ENCODE measurements around the gene TGFBR3.

TGFBR3 gene

DNA sequence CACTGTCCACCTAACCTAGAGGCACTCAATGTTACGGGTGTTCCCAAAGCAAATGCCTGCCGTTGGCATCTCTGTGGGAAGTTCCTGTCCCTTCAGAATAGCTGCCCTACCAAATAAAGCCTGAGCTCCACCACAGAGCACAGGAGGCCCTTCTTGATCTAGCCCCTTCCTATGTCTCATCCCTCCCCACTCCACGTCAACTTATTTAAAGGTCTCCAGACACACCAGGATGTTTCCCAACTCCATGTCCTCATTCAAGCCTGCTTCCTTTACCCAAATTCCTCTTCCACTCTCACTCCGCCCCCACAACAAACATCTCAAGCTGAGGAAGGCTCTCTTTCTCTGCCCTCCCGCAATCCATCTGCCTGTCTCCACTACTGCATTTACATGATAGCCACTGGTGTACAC is 87.7 kb downstream of the TGFBR3 start:
- DNase-seq: no peak

DNA sequence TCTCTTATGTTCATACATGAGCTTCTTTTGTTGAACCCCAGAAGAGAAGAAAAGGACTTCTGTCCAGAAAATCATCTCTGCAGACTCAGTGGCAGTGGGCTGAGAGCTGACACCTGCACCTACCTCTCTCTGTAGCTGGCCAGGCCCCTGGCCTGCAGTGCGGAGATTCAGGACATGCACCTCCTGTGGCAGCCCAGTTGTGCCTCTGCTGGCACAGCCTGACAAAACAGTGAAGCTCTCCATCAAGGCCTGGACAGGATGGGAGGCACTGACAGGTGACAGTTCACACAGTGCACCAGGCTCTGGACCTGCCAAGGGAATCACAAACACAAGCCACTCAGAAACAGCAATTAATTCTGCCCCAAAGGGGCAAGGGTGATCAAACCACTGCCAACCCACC is 88.8 kb downstream of the TGFBR3 start:
- DNase-seq: no peak

DNA sequence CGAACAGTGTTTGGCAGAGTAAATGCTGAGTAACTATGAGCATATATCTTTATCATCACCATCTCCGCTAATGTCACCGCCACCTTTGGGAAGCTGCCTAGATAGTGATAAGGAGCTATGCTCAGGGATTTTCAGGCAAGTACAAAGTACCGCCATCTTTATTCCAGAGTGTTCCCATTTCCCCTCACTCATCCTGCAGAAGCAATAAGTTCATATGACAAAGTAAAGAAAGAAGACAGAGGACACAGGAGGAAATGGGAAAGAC is 89.6 kb downstream of the TGFBR3 start:
- DNase-seq: no peak

DNA sequence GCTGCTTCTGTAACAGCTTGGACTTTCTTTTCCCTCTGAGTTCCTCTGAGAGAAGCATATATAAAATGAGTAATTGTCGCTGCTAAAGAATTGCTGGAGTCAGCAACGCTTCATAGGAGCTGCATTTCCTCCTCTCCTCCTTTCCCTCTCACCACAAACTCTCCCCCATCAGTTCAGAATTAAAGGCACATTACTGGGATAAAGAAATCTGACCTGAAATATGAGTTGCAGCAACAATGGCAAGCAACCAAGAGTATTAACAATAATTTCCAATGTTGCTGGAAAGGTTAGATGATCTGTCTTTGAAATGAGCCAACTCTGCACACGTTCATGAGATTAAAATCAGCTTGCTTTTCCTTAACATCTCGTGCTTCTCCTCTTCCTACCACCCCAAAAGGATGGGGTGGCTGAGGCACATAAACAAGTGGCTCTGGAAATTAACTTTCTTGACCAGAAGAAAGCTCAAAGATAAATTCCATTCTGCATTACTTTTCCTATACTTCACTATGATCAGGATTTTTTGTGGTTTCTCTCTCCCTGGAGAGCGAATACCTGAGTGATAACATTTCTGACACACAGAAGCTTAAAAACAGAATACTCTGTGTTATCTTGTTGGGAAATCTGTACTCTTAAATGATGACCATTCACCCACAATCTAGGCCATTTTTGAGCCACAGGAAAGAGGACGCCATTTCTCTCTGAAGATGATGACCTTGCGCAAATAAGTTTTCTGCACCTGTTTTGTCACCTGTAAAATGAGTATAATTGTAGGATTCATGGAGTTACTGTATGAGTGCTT is 90.2 kb downstream of the TGFBR3 start:
- DNase-seq: no peak

DNA sequence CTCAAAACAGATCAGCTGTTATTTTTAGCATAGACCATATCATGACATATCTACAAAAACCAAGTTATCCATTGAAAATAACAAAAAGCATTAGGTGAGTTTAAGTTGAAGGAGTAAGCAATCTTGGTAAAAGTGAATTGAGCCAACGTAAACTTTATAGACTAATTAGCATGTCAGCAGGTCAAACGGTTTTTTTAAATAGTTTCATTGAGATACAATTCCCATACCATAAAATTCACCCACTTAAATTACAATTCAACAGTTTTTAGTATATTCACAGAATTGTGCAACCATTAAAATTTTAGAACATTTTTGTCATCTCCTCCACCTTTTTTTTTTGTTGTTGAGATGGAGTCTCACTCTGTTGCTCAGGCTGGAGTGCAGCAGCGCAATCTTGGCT is 92.1 kb downstream of the TGFBR3 start:
- DNase-seq: no peak

DNA sequence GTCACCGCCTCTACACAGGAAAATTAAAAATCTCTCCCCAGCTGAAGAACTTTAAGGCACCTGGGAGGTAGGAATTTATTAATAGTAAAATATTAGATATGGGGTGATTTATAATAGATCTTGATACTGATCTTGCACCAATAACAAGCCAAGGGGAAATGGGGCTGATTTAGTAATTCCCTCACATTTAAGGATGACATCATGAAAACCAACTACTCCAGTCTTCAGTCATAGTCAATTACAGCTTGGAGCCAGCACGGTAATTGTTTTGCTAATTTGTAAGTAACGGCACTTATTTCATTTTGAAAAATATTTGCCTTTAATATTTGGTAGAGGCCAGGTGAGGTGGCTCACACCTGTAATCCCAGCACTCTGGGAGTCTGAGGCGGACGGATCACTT is 92.8 kb downstream of the TGFBR3 start:
- no peak for DNase-seq

DNA sequence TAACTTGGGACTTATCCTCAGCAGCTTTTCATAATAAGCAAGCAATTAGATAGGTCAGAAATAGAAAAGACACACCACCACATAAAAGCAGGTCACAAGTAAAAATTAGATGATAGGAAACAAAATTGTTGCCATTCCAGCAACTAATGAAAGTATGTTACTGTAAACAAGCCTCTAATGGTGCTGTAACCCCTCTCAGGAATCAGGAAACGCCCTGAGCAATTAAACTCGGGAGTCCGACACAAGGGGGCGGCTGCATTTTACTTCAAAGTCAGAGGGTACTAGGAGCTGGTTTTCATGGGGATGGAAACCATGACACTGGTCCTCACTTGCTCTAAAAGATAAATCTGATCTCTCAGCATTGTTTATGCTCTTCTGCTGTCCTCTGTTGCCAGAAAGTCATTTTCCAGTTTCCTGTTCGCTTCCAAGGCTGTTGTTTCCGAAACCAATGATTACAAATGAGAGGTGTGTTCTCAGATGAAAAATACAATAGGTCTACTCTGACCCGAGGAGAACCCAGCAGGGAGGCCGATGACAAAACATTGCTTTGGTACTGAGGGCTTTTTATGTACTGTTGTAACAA is 93.4 kb downstream of the TGFBR3 start:
- DNase-seq: no peak

DNA sequence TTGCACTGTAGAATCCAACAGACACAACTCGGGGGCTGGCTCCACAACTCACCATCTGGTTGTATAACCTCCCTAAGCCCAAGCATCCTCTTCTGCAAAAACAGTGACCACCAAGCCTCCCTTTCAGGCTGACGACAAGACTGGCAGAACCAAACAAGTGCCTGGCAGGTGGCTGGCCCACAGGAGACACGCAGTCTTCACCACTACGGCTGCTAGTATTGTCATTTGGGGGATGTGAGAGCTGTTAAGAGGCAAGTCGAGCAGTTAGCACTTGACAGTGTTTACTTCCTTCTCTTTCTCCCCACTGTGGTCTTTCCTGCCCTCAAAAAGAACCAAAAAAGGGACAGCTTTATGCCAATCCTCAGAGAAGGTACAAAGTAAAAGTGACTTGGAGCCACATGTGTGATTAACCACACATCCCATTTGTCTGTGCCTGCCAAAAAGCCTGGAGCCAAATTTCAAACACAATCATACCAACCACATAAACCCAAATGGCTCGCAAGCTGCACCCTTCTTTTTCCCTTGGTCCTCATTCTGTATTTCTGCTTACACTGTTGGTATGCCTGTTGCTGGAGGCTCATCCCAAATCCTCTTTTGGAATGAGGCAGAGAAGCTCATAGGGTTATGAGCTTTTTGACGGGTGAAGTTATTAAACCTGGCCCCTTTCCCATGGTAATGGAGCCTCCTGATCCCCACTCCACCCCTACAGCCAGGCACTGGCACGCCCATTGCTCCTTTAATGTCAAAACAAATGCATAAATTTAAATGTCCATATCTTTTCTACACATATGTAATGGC is 94.1 kb downstream of the TGFBR3 start:
- DNase-seq: no peak

DNA sequence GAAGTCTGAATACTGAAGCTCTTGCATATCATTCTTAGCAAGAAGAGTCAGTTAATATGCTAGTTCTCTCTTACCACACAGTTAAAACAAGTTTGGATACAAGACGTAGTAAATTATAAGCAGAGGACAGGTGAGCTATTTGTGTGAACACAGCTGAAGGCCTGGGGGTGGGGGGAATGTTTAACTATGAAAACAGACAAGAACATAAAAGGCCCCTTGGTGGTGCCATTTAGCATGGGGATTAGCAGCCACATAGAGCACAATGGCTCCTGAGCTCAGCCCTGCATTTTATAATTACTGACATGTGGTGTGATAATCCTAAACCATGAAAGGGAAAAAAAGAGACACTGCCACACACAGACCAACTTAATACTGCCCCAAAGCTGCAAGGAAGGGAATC is 94.8 kb downstream of the TGFBR3 start:
- DNase-seq: peak; percentile 25

DNA sequence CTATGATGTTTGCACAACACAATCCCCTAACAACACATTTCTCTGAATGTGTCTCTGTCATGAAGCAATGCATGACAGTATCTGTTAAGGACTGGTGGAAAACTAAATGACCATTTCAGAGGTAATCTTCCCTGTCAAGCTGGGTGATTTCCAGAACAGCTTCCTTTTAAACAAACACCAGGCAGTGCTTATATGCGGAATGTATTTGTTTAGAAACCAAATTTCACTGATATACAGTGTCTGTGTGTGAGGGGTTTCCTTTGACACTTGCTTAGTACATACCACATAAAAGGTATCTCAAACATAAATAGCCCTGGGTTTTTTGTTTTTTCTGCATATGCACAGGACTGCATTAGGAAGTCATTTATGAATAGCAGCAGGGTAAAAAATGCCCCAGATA is 95.6 kb downstream of the TGFBR3 start:
- DNase-seq: no peak

DNA sequence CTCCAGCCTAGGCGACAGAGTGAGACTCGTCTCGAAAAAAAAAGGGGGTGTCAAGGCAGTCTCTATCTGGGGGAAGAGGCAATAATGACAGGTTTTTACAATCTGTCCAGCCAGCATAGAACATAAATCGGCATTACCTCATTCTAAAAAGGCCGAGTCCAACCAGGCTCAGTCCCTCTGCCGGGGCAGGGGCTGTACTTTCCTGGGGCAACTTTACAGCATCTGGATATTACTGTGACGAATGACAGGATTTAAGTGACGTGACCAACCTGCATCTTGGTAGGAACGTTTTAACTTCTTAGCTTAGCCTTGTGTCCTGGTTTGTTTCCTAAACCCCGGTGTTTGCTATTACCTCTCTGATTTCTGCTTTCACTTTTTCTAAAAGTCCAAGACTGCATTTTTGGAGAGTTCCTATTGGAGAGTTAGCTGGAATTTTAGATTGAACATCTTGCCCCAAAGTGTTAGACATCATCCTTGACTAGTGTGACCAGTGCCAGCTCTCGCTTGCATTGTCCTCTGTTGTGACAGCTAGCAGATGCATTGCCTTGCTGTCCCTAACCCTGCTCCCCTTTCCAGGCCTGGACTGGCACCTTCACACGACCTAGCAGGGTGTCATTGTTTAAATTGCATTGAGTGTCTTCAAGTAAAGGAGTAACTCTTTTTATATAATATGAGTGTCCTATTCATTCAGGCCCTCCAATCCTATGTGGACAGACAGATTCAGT is 96.5 kb downstream of the TGFBR3 start:
- DNase-seq: no peak

DNA sequence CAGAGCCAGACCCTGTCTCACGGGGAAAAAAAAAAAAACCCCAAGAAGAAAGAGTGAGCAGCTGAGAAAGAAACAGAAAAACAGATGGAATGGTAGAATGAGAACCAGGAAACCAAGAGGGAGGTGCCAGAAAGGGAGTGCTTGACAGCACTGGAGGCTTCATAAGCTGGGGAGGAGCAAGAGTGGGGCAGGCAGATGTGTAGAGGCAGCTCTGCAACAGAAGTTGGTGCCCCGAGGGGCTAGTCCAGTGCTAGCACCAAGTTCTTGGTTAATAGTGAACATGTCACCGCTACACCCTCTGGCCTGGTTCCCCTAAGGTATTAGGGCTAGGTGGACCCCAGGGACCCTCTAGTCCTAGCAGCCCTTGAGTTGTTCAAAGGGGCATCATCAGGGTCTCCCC is 98.0 kb downstream of the TGFBR3 start:
- DNase-seq: no peak

DNA sequence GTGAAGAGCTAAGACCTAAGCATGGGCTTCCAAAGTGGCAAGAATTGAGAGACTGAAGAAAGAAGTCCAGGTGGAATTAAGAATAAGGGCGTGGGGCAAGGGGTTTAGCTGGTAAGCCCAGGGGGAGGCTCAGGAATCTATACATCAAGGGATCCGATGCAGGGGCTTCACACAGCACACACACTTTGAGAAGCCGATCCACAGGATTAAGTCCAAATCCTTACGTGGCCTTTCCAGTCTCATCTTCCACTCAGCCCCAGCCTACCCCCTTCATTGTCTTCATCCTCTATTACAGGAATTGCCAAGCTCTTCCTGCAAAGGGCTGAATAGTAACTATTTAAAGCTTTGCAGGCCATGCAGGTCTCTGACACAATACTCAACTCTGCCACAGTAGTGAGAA is 101.3 kb downstream of the TGFBR3 start:
- no peak for DNase-seq

DNA sequence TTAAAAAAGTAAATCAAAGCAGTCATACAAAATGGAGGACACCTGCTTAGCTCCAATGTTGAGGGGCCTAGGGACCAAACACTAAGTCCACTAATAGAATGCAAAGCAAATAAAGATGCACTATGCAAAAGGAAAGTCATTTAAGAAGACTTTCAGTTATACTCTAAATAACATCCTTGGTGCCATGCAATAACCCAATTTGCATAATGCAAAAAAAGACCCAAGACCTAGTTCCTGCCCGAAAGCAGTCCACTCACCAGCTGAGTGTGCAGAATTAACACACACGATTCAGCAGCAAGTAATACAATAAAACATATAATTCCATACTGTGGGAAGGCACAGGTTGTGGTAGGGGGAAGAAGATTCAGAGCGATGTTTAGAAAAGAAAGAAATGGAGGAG is 101.8 kb downstream of the TGFBR3 start:
- DNase-seq: no peak

DNA sequence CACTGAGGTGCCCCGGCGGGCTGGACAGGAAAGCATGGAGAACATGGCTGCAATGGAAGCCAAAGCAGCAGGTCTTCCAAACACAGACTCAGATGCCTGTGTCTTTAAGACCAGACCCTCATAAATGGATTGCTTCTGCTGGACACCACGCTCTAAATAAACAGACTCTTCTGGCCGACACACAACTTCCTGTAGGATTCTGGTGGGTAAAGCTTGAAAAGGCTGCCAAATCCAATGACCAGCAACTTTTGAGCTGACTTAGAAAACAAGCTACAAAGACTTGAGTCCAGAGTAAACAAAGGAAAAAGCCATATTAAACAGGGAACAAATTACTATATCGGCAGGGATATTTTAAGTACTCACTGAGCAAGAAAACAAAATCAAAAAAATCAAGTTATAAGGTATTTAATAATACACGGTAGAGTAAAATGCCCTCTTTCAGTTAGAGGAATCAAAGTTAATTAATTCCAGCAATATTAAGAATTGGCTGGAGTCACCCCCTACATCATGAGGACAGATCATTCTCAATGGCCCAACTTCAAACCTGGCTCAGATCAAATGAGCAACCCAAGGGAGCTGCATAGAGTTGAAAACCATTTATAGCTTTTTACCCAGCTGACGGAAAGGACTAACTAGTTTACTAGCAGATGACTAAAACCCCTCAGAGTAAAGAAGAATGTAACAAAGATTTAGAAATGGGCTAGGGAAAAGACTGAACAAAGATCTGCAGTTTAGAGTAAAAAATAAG is 102.4 kb downstream of the TGFBR3 start:
- no peak for DNase-seq

DNA sequence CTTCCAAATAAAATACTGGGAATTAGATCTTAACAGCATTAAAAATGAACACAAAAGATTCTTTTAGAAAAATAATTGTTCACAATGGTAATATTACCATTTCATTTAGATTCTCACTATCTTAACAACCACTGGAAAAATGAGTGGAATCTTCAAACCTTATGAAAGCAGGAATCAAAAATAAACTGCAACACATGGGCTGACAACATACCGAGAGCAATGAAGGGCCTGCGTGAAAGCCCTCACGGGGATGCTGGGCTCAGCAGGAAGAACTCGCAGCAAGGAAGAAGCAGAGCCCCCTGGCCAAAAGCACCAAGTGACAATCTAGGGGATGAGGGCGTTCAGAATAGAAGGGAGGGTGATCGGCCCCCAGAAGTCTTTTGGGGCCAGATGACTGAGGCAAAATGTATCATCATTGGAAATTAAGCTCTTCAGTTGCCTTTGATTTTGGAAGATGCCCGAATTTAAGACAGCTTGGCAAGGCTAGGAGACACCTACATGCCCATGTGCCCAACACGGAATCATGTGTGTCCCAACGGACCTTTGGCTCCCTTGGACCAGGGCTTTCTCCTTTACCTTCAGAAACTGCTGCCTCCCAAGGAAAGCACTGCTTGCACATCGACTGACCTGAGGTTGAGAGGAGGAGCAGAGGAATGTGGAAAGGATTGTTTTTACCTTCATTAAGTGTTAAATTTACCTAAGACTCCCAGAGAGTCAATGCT is 103.9 kb downstream of the TGFBR3 start:
- no peak for DNase-seq

DNA sequence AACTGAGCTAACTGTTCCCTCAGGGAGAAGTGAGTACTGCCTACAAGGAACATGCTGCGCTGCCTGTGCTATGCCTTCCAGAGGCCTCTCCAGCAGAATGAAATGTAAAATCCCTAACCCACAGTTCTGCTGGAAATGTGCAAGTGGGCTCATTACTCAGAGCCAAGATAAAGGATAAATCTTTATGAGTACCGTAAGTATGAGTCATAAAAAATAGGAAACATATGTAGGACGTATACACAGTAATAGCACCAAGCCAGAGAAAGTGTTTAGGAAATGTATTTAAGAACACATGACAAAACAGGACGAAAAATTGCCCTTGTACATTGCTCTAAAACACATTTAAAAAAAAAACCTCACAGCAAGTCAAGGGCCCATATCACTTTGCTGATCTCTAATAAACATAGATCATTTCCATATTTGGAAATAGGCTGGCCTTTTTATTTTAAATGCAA is 104.6 kb downstream of the TGFBR3 start:
- no peak for DNase-seq

DNA sequence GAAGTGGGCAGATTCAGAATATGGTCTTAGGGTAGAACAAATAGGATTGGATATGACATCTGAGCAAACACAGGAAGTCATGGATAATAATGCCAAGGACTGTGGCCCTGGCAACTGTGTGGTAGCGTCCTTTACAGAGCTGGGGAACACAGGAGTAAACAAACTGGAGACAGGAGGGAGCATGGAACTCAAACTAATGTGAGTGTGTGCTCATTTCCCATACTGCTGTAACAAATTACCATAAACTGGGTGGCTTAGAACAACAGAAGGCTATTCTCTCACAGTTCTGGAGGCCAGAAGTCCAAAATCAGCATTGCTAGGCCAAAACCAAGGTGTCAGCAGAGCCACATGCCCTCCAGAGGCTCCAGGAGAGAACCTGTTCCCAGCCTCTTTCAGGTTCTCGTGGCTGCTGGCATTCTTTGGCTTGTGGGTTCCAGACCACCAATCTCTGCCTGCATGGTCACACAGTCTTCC is 106.4 kb downstream of the TGFBR3 start:
- no peak for DNase-seq

DNA sequence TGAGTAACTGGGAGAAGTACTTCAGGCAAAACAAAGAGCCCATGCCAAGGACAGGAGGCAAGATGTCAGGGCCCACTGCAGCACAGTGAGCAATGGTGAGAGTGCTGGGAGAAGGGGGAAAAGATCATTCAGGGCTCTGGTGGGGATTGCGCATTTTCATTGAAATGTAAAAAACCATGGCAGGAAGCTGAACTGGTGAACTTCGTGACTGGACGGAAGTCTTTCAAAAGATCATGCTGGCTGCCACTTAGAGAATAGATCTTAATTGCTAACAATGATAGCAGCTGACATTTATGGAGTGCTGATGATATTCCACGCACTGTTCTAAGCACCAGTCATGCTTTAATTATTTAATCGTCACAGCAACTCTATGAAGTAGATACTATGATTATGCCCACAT is 107.0 kb downstream of the TGFBR3 start:
- no peak for DNase-seq

DNA sequence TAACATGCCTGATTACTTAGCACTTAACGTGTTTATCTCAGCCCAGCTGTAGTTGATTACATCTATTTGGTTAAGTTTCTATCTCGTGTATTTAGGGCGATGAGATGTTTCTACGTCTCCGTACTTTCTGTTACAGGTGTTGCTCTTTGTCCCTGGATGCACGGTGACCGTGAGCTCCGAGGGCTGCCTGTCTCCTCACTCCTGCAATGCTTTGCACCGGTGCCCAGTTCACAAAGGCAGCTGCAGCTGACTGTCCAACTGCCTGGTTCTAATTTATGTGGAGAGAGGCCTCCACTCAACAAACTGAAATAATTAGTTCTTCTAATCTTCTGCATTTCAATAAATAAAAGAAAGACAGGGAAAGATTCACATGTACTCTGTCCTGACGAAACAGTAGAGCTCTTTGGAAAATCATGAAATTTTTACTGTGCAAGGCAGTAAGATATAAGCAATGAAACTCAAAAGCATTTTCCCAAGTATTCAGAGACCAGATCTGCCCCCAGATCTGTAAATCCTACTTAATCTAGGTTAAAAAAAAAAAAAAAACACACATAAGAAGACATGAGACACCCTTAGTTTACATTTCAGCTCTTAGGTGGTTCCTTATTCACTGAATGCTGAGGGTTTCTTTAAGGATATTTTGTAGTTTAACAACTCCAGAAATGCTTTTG is 108.2 kb downstream of the TGFBR3 start:
- no peak for DNase-seq

DNA sequence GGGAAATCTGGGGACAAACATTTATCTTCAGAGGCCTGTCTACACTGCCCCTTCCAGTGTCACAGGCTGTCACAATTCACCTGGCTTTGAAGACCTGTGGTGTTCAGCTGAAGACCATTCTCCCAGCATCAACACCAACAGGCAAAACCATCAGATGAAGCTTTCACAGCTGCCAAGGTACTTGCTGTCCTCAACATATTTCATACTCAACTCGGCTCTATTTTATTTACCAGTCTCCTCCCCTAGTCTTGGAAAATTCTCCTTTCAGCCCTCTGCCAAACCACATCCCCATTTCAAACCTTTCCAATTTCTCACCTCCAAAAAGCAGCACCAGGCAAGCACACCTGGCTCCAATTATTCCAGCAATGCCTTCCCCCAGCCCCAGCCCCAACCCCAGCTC is 108.8 kb downstream of the TGFBR3 start:
- no peak for DNase-seq

All from NCI-H1436 treated with DMSO at 0.1 percent for 48 hours (cell line).